Measurements from ENCODE around the gene PSMD13. TPM values are rescaled to one million over a fixed set of nuclear protein-coding genes. Genes with fewer than 3 reads are reported as not detected.
"Not testable (repeated sequence)": the region's sequence is repeated elsewhere in the genome, so short reads cannot be mapped to it uniquely, and the experiment has no call there.

The PSMD13 gene
- total RNA-seq, 1 donor from 2014 or later: 71.9 TPM

- H3K27me3 ChIP-seq: peaks cover 29% of the 10 kb centered on the region
Measured at GRCh38 chr11:283405-284104, 46.8 kb downstream of the PSMD13 start.

DNA sequence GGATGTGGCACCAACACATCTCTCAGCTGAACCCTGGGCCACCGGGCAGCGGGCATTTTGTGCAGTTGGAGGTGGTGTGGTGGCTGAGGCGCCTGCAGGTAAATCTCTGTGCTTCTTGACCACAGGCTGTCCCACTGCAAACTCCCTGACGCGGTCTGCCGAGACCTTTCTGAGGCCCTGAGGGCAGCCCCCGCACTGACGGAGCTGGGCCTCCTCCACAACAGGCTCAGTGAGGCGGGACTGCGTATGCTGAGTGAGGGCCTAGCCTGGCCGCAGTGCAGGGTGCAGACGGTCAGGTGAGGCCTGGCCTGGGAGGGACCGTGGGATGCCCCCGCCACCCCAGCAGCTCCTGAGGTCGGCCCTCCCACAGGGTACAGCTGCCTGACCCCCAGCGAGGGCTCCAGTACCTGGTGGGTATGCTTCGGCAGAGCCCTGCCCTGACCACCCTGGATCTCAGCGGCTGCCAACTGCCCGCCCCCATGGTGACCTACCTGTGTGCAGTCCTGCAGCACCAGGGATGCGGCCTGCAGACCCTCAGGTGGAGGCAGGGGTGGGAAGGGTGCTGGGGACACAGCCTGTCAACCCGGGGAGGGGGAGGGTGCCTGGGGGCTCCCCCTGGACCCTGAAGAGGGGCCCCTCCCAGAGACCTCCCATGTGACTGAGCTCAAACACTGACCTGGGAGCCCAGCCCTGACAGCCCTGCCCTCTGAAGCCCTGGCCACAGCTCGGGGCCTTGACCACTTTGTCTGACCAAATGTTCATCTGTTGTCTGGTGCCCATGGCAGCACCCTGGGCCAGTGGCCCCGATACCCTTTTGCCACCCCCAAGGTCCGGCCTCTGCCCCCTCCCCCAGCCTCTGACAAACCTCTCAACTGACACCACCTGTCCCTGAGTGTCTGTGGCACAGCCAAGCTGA lies 47.6 kb downstream of the PSMD13 start:
- H3K27me3 ChIP-seq: peaks cover 24% of the 10 kb centered on the region
- TF ChIP-seq POLR2AphosphoS5 (IDR thresholded peaks at IDR 0.05; ENCODE audit: insufficient read depth in 1 of 2, low read depth in 1 of 2): no peak
- TF ChIP-seq CTCF (IDR thresholded peaks at IDR 0.05): no peak
- TF ChIP-seq POLR2A (IDR thresholded peaks at IDR 0.05): no peak
- H3K36me3 ChIP-seq: no peaks in the 10 kb centered on the region
- no peaks in the 10 kb centered on the region for H3K9me3 ChIP-seq
- no peak overlapping the region for H3K27ac ChIP-seq
- H3K4me3 ChIP-seq: no peak overlapping the region
- peaks cover 29% of the 10 kb centered on the region for H3K4me1 ChIP-seq
- intact Hi-C loops (cut with DNase I): no loop called here
- DNase-seq (ENCODE audit: extremely low spot score in 2 of 2): no peak

More at GRCh38 chr11:283405-284104, 46.8 kb downstream of the PSMD13 start:
- TF ChIP-seq CTCF (IDR thresholded peaks at IDR 0.05) (no peak), POLR2AphosphoS5 (IDR thresholded peaks at IDR 0.05; ENCODE audit: insufficient read depth in 1 of 2, low read depth in 1 of 2) (no peak), POLR2A (IDR thresholded peaks at IDR 0.05) (no peak)
- Histone ChIP-seq H3K9me3 (no peaks in the 10 kb centered on the region), H3K4me1 (peaks cover 31% of the 10 kb centered on the region), H3K4me3 (no peak overlapping the region), H3K27ac (no peak overlapping the region), H3K36me3 (no peaks in the 10 kb centered on the region)
- no peak for DNase-seq (ENCODE audit: extremely low spot score in 2 of 2)
- intact Hi-C loops (cut with DNase I): no loop called here

DNA sequence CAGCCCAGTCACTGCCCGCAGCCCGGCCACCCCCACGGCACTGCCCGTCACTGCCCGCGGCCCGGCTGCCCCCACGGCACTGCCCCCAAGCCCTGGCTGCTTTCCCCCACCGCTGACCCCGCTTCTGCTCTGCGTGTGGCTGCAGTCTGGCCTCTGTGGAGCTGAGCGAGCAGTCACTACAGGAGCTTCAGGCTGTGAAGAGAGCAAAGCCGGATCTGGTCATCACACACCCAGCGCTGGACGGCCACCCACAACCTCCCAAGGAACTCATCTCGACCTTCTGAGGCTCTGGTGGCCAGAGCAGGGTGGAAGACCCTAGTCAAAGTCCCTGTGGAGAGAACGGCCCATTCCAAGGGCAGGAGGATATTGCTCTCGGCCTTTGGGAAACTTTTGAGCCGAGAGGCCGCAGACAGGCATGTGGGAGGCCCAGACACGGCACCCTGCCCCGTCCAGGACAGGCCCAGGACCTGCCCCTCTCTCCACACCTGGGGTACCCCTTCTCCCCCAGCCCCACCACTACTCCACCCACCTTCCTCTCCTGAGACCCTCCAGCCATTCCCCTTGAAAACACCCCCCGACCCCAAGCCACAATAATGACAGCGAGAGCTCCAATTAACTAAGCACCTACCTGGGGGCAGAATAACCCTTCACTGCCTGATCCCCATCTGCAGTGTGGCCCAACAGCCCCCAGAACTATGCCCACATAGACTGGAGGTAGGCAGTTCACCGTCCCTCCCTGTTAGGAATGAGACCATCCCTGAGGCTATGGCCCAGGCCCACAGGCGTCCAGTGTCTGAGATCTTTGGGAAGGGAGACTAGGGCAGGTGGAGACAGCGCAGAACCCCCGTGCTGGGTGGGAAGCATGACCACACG lies 48.5 kb downstream of the PSMD13 start:
- TF ChIP-seq CTCF (IDR thresholded peaks at IDR 0.05) (no peak), POLR2AphosphoS5 (IDR thresholded peaks at IDR 0.05; ENCODE audit: insufficient read depth in 1 of 2, low read depth in 1 of 2) (no peak), POLR2A (IDR thresholded peaks at IDR 0.05) (no peak)
- no peak for DNase-seq (ENCODE audit: extremely low spot score in 2 of 2)
- Histone ChIP-seq H3K27ac (no peak overlapping the region), H3K4me3 (no peak overlapping the region), H3K9me3 (no peaks in the 10 kb centered on the region), H3K36me3 (no peaks in the 10 kb centered on the region), H3K4me1 (peaks cover 26% of the 10 kb centered on the region), H3K27me3 (peaks cover 16% of the 10 kb centered on the region)
- intact Hi-C loops (cut with DNase I): no loop called here

GRCh38 chr11:285894-286220 lies 49.1 kb downstream of the PSMD13 start:
- peaks cover 14% of the 10 kb centered on the region for H3K27me3 ChIP-seq
- no peak overlapping the region for H3K27ac ChIP-seq
- H3K4me3 ChIP-seq: no peak overlapping the region
- H3K9me3 ChIP-seq: no peaks in the 10 kb centered on the region
- no peaks in the 10 kb centered on the region for H3K36me3 ChIP-seq
- peaks cover 26% of the 10 kb centered on the region for H3K4me1 ChIP-seq
- intact Hi-C loops (cut with DNase I): no loop called here
- no peak for DNase-seq (ENCODE audit: extremely low spot score in 2 of 2)
- TF ChIP-seq POLR2A (IDR thresholded peaks at IDR 0.05) (no peak), POLR2AphosphoS5 (IDR thresholded peaks at IDR 0.05; ENCODE audit: insufficient read depth in 1 of 2, low read depth in 1 of 2) (no peak)

- H3K27me3 ChIP-seq; DNase-seq (ENCODE audit: extremely low spot score in 2 of 2); H3K36me3 ChIP-seq; H3K9me3 ChIP-seq; H3K27ac ChIP-seq; intact Hi-C loops (cut with DNase I): not testable (repeated sequence)
- peaks cover 19% of the 10 kb centered on the region for H3K4me1 ChIP-seq
- H3K4me3 ChIP-seq: peak overlapping the region in 1 of 2 donors; percentile 73
Measured at GRCh38 chr11:286977-287820, 50.4 kb downstream of the PSMD13 start.

All from vagina (tissue), 2 donors.